Brain pericyte (primary cell): ENCODE results near the gene CYBA.
"Not testable (repeated sequence)": the region's sequence is repeated elsewhere in the genome, so short reads cannot be mapped to it uniquely, and the experiment has no call there.

Source experiments
- DNase-seq: peaks from one replicate; pipeline ENCODE4 v3.0.0-alpha.2; 2012; ENCODE audit warnings: low read depth, low spot score

Gene CYBA

GRCh38 chr16:88614818-88615580 lies 35.9 kb downstream of the CYBA start:
- DNase-seq = no peak

GRCh38 chr16:88613911-88614817 lies 36.7 kb downstream of the CYBA start:
- no peak for DNase-seq

- DNase-seq = no peak
These were observed 37.6 kb downstream of the CYBA start for GRCh38 chr16:88613293-88613692.

GRCh38 chr16:88610909-88611812 lies 39.7 kb downstream of the CYBA start:
- no peak for DNase-seq

- no peak for DNase-seq
These were observed 40.8 kb downstream of the CYBA start for GRCh38 chr16:88610080-88610479.

- DNase-seq = not testable (repeated sequence)
These were observed 41.4 kb downstream of the CYBA start for GRCh38 chr16:88609426-88609825.

- DNase-seq = no peak
These were observed 42.8 kb downstream of the CYBA start for GRCh38 chr16:88608076-88608475.

- DNase-seq = no peak
These were observed 44.6 kb downstream of the CYBA start for GRCh38 chr16:88606148-88606757.

GRCh38 chr16:88605186-88606147 lies 45.4 kb downstream of the CYBA start:
- DNase-seq = no peak

- DNase-seq = no peak
These were observed 48.8 kb downstream of the CYBA start for GRCh38 chr16:88602091-88602490.

GRCh38 chr16:88601313-88602036 lies 49.4 kb downstream of the CYBA start:
- no peak for DNase-seq

GRCh38 chr16:88600539-88600896 lies 50.3 kb downstream of the CYBA start:
- DNase-seq = no peak

GRCh38 chr16:88599825-88600538 lies 50.9 kb downstream of the CYBA start:
- no peak for DNase-seq

- DNase-seq = no peak
These were observed 51.6 kb downstream of the CYBA start for GRCh38 chr16:88599092-88599733.

GRCh38 chr16:88597856-88598491 lies 52.9 kb downstream of the CYBA start:
- no peak for DNase-seq

- no peak for DNase-seq
These were observed 54.4 kb downstream of the CYBA start for GRCh38 chr16:88596483-88596882.

- DNase-seq = no peak
These were observed 54.9 kb downstream of the CYBA start for GRCh38 chr16:88595921-88596320.

- no peak for DNase-seq
These were observed 55.8 kb downstream of the CYBA start for GRCh38 chr16:88595101-88595500.
